Measurements from ENCODE around the gene SH2D4B.
"Not testable (repeated sequence)": the region's sequence is repeated elsewhere in the genome, so short reads cannot be mapped to it uniquely, and the experiment has no call there.

SH2D4B gene

GRCh38 chr10:80538481-80539185 lies 931 bp downstream of the SH2D4B start:
- DNase-seq (ENCODE audit: low read depth, low spot score): no peak
- no peak overlapping the region for H3K4me3 ChIP-seq (ENCODE audit: low read length)

GRCh38 chr10:80539421-80540031 lies 1.8 kb downstream of the SH2D4B start:
- H3K4me3 ChIP-seq (ENCODE audit: low read length): no peak overlapping the region
- DNase-seq (ENCODE audit: low read depth, low spot score): no peak

- no peak for DNase-seq (ENCODE audit: low read depth, low spot score)
- H3K4me3 ChIP-seq (ENCODE audit: low read length): no peak overlapping the region
Observed at GRCh38 chr10:80540136-80540535, 2.4 kb downstream of the SH2D4B start.

GRCh38 chr10:80540618-80540980 lies 2.9 kb downstream of the SH2D4B start:
- DNase-seq (ENCODE audit: low read depth, low spot score): no peak
- H3K4me3 ChIP-seq (ENCODE audit: low read length): no peak overlapping the region

GRCh38 chr10:80540981-80541750 lies 3.5 kb downstream of the SH2D4B start:
- no peak for DNase-seq (ENCODE audit: low read depth, low spot score)
- no peak overlapping the region for H3K4me3 ChIP-seq (ENCODE audit: low read length)

- H3K4me3 ChIP-seq (ENCODE audit: low read length): no peak overlapping the region
- DNase-seq (ENCODE audit: low read depth, low spot score): no peak
Observed at GRCh38 chr10:80542053-80542452, 4.4 kb downstream of the SH2D4B start.

- DNase-seq (ENCODE audit: low read depth, low spot score): no peak
- H3K4me3 ChIP-seq (ENCODE audit: low read length): no peak overlapping the region
Observed at GRCh38 chr10:80542652-80543318, 5.1 kb downstream of the SH2D4B start.

- not testable (repeated sequence) for H3K4me3 ChIP-seq (ENCODE audit: low read length); DNase-seq (ENCODE audit: low read depth, low spot score)
Observed at GRCh38 chr10:80543319-80543672, 5.6 kb downstream of the SH2D4B start.

GRCh38 chr10:80544316-80544953 lies 6.7 kb downstream of the SH2D4B start:
- H3K4me3 ChIP-seq (ENCODE audit: low read length): no peak overlapping the region
- no peak for DNase-seq (ENCODE audit: low read depth, low spot score)

- H3K4me3 ChIP-seq (ENCODE audit: low read length): no peak overlapping the region
- no peak for DNase-seq (ENCODE audit: low read depth, low spot score)
Observed at GRCh38 chr10:80545258-80545881, 7.7 kb downstream of the SH2D4B start.

GRCh38 chr10:80552151-80552646 lies 14.5 kb downstream of the SH2D4B start:
- no peak overlapping the region for H3K4me3 ChIP-seq (ENCODE audit: low read length)
- DNase-seq (ENCODE audit: low read depth, low spot score): no peak

- no peak for DNase-seq (ENCODE audit: low read depth, low spot score)
- no peak overlapping the region for H3K4me3 ChIP-seq (ENCODE audit: low read length)
Observed at GRCh38 chr10:80553436-80553835, 15.7 kb downstream of the SH2D4B start.

- DNase-seq (ENCODE audit: low read depth, low spot score): no peak
- H3K4me3 ChIP-seq (ENCODE audit: low read length): no peak overlapping the region
Observed at GRCh38 chr10:80554050-80554449, 16.3 kb downstream of the SH2D4B start.

GRCh38 chr10:80555415-80555814 lies 17.7 kb downstream of the SH2D4B start:
- H3K4me3 ChIP-seq (ENCODE audit: low read length): no peak overlapping the region
- DNase-seq (ENCODE audit: low read depth, low spot score): no peak

- H3K4me3 ChIP-seq (ENCODE audit: low read length): no peak overlapping the region
- DNase-seq (ENCODE audit: low read depth, low spot score): no peak
Observed at GRCh38 chr10:80561950-80562349, 24.2 kb downstream of the SH2D4B start.

- no peak for DNase-seq (ENCODE audit: low read depth, low spot score)
- no peak overlapping the region for H3K4me3 ChIP-seq (ENCODE audit: low read length)
Observed at GRCh38 chr10:80567292-80567691, 29.6 kb downstream of the SH2D4B start.

GRCh38 chr10:80569131-80569895 lies 31.6 kb downstream of the SH2D4B start:
- H3K4me3 ChIP-seq (ENCODE audit: low read length): no peak overlapping the region
- no peak for DNase-seq (ENCODE audit: low read depth, low spot score)

- no peak for DNase-seq (ENCODE audit: low read depth, low spot score)
- no peak overlapping the region for H3K4me3 ChIP-seq (ENCODE audit: low read length)
Observed at GRCh38 chr10:80571352-80571751, 33.6 kb downstream of the SH2D4B start.
